ENCODE data around the gene KDELR1.
A peak's percentile ranks its signal among the peaks of the same experiment; 100 is the strongest.

The KDELR1 gene

GRCh38 chr19:48341515-48342413 lies 49.6 kb downstream of the KDELR1 start:
- no peak for DNase-seq

- DNase-seq: no peak
Observed at GRCh38 chr19:48340995-48341394, 50.4 kb downstream of the KDELR1 start.

DNA sequence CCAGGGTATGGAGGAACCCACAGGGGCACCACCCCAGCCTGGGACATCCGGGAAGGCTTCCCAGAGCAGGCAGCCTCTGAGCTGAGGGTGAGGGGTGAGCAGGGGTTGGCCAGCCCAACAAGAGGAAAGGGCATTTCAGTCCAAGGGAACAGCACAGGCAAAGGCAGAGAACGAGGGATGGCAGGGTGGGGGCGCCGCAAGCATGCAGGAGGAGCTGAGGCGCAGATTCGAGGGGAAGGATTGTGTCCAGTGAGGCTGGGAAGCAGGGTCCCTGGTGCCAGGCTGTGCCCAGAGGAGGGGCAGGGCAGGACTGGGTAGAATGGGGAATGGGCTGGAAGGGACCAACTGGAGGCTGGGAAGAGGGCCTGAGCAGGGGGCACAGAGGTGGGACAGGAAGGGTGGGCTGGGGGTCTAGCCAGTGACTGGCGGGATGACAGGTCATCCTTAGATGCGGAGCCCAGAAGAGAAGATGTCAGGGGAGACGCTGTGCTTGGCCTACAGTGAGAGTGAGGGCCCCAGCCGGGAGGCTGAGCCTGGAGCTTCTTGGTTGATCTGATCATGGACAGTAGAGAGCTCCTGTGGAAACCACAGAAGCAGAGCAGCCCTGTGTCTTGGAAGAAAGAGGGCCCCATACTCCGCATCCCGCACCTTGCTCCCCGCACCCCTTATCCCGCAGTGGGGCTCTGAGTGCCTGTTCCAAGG lies 52.4 kb downstream of the KDELR1 start:
- DNase-seq: no peak

DNA sequence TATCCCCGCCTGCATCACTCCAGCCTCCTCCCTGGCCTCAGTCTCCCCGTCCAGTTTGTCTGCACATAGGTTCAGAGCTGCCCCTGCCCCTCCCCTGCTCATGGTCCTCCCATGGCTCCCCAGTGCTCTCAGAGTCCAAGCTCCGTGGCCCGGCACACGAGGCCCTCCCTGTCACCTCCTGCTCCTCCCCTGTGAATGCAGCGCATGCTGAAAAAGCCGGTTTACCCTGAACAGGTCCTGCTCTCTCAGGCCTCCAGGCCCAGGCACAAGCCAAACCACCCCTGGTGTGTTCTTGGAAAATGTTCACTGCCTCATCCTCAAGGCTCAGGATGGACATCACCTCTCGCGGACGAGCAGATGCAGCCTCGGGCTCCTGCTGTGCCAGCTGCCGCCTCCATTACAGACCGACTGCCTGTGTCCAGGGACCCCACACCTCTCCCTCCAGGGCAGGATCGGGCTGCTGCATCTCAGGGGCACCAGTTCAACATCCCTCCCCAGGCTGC lies 53.0 kb downstream of the KDELR1 start:
- no peak for DNase-seq

GRCh38 chr19:48333467-48334384 lies 57.6 kb downstream of the KDELR1 start:
- peak; percentile 85 for DNase-seq

DNA sequence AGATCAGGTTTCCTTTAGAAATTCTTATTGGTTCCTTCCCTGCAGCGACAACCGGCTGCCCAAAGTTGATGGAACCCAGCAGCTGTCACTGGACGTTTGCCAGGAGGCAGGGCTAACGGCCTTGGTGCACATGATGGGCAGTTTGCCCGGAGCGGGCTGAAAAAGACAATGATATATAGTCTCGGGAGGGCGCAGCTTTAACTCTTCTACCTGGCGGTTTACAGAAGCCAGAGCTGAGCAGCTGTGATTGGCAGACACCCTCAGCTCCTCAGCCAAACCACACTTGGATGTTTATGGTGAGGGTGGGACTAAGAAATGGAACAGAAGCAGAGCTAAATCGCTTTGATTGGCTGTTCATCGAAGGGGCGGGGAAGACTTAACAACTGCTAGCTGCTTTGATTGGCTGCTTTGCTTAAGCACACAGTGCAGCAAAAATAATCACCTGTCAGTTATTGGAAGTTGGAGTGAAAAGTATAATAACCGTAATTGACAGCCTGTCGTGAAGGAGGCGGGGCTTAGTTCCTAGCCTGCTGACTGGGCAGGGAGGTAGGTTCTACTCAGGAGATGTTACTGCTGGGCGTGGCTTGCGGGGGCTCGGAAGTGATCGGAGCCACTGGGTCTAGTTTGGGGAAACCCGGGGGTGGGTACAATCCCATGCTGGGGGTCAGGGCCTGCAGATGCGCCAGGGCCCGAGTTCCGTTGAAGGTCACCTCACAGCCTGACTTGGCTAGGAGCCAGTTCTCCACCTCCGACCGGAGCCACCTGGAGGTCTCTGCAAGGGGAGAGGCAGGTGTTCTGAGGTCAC lies 58.5 kb downstream of the KDELR1 start:
- DNase-seq: peak; percentile 91
